A549 (cell line): ENCODE results near the gene DOCK1. TPM values are rescaled to one million over a fixed set of nuclear protein-coding genes. Genes with fewer than 3 reads are reported as not detected.

Experiments used
- ATAC-seq, 2 experiments: fragments of 200-7000 bp in 1 of 2; fragments of >200 bp in 1 of 2; cut with Nextera tagmentation in 1 of 2; cut with Tn5 transposase in 1 of 2; 3 replicates each; pipeline versions ENCODE4 v1.8.0 to v1.9.1; 2018 to 2020; ENCODE audit warnings: mild to moderate bottlenecking in 1 of 2, moderate library complexity in 1 of 2
- CTCF ChIA-PET: fragments of 300-600 bp; sonication (Branson Sonifier 250); formaldehyde crosslinking; extraction: SDS; loops from one replicate; lab custom pipeline; 2021; ENCODE audit warnings: antibody characterized with exemption, inconsistent platforms; lab: Yijun Ruan, JAX
- POLR2A ChIA-PET: fragments of 350-600 bp; formaldehyde crosslinking; extraction: SDS; loops from one replicate; lab custom pipeline; 2021; ENCODE audit warnings: antibody characterized with exemption, inconsistent platforms; lab: Yijun Ruan, JAX
- DNase-seq, 2 experiments: peaks; one replicate each; pipeline versions ENCODE4 v3.0.0 to v3.0.0-alpha.2; 2011 to 2016; ENCODE audit warnings: low read depth in 1 of 2, low spot score in 1 of 2
- FAIRE-seq: peaks from 2 replicates; lab custom pipeline; 2011; peaks lifted over from hg19 to GRCh38; lab: Jason Lieb, UNC
- H3K27ac ChIP-seq, 2 experiments: fragments of >200 bp; sonication (Bioruptor Twin); formaldehyde crosslinking; 3 replicates each; pipeline ENCODE4 v1.5.1; 2016 to 2017
- H3K4me1 ChIP-seq: fragments of >200 bp; sonication (Bioruptor Twin); formaldehyde crosslinking; 3 replicates; pipeline ENCODE4 v1.6.1; 2016
- H3K4me2 ChIP-seq: fragments of >200 bp; sonication (Bioruptor Twin); formaldehyde crosslinking; 3 replicates; pipeline ENCODE4 v1.6.1; 2016
- H3K4me3 ChIP-seq: fragments of >200 bp; sonication (Bioruptor Twin); formaldehyde crosslinking; 3 replicates; pipeline ENCODE4 v1.5.1; 2016
- H3K9me3 ChIP-seq: fragments of >200 bp; sonication (Bioruptor Twin); formaldehyde crosslinking; 3 replicates; pipeline ENCODE4 v1.6.1; 2016
- CBX8 ChIP-seq: fragments of 200-600 bp; sonication (generic); IDR thresholded peaks from 2 replicates; pipeline ENCODE4 v1.6.1; 2016
- CEBPB ChIP-seq, 2 experiments: fragments of >200 bp in 1 of 2; sonication (Bioruptor Twin) in 1 of 2; formaldehyde crosslinking in 1 of 2; IDR thresholded peaks; 2 replicates each; pipeline ENCODE4 v1.6.1; 2012 to 2016
- EHF ChIP-seq: fragments of 250-450 bp; sonication (Bioruptor Pico); IDR thresholded peaks from 2 replicates; pipeline ENCODE4 v1.5.0; 2020; ENCODE audit warnings: mild to moderate bottlenecking
- ESRRA ChIP-seq: fragments of 150-350 bp; IDR thresholded peaks from 2 replicates; pipeline ENCODE4 v1.6.1; 2014; ENCODE audit warnings: mild to moderate bottlenecking, low read length, borderline replicate concordance
- HDAC2 ChIP-seq: fragments of 200-600 bp; sonication (generic); IDR thresholded peaks from 2 replicates; pipeline ENCODE4 v1.6.1; 2016
- HOXA7 ChIP-seq: fragments of 250-450 bp; sonication (Bioruptor Pico); IDR thresholded peaks from 2 replicates; pipeline ENCODE4 v1.5.0; 2020; ENCODE audit warnings: mild to moderate bottlenecking, moderate library complexity
- MAZ ChIP-seq: fragments of 150-350 bp; IDR thresholded peaks from 2 replicates; pipeline ENCODE4 v1.6.1; 2014; ENCODE audit warnings: antibody characterized with exemption, low read depth, low read length, borderline replicate concordance
- MYC ChIP-seq: IDR thresholded peaks from 2 replicates; pipeline ENCODE4 v1.6.1; 2012; ENCODE audit warnings: mild to moderate bottlenecking, inconsistent platforms, low read length, improper control_type of control experiment, borderline replicate concordance
- PHF8 ChIP-seq: fragments of 200-600 bp; sonication (generic); IDR thresholded peaks from 2 replicates; pipeline ENCODE4 v1.6.1; 2016; ENCODE audit warnings: low read depth, mild to moderate bottlenecking, antibody characterized with exemption, moderate library complexity, borderline replicate concordance
- POLR2A ChIP-seq: IDR thresholded peaks from 2 replicates; pipeline ENCODE4 v1.6.1; 2012; ENCODE audit warnings: mild to moderate bottlenecking, low read length
- RAD21 ChIP-seq, 2 experiments: fragments of >200 bp in 1 of 2; sonication (Bioruptor Twin) in 1 of 2; formaldehyde crosslinking in 1 of 2; IDR thresholded peaks in 1 of 2; conservative IDR thresholded peaks in 1 of 2; 2 replicates in 1 of 2; 3 replicates in 1 of 2; pipeline ENCODE4 v1.6.1; 2012 to 2018; ENCODE audit warnings: inconsistent platforms in 1 of 2
- SREBF2 ChIP-seq: fragments of 450-650 bp; IDR thresholded peaks from 2 replicates; pipeline ENCODE4 v1.6.1; 2014; ENCODE audit warnings: mild to moderate bottlenecking, moderate library complexity
- TP53 ChIP-seq: fragments of 250-450 bp; sonication (Bioruptor Pico); IDR thresholded peaks from 2 replicates; pipeline ENCODE4 v1.5.0; 2021; ENCODE audit warnings: mild to moderate bottlenecking, moderate library complexity
- ZC3H11A ChIP-seq: fragments of 450-650 bp; IDR thresholded peaks from 2 replicates; pipeline ENCODE4 v1.6.1; 2014; ENCODE audit warnings: antibody characterized with exemption, mild to moderate bottlenecking
- ZFP36 ChIP-seq: fragments of 450-650 bp; IDR thresholded peaks from 2 replicates; pipeline ENCODE4 v1.6.1; 2014; ENCODE audit warnings: borderline replicate concordance; ENCODE audit not compliant: partially characterized antibody
- ZNF302 ChIP-seq: fragments of 250-450 bp; sonication (Bioruptor Pico); IDR thresholded peaks from 2 replicates; pipeline ENCODE4 v1.9.0; 2021; ENCODE audit warnings: inconsistent platforms, mild to moderate bottlenecking, moderate library complexity
- WGBS: methylation state at CpG from one replicate; pipeline ENCODE4 v1.1.6; 2017; ENCODE audit errors: missing lambda C conversion rate; 5-methylcytosine and 5-hydroxymethylcytosine counted together
- polyA plus RNA-seq, 4 experiments: library from polyadenylated mRNA; depleted of rRNA in 3 of 4; stranded (reverse); fragments of >200 nt; fragmentation: RNase III in 1 of 4; extraction: RNeasy Plus Mini Kit Qiagen cat#74134 plus additional on column Dnase treatment in 1 of 4; gene quantifications; 2 replicates in 3 of 4; 3 replicates in 1 of 4; pipeline ENCODE4 v1.2.3, GENCODE V29; 2011 to 2017
- TF ChIP-seq, protein P1 (sequence below): fragments of 200-600 bp; sonication (generic); IDR thresholded peaks from 2 replicates; pipeline ENCODE4 v1.6.1; 2016; ENCODE audit warnings: antibody characterized with exemption, mild to moderate bottlenecking, moderate library complexity
- TF ChIP-seq, protein P2 (sequence below): IDR thresholded peaks from 2 replicates; pipeline ENCODE4 v1.6.1; 2012
- TF ChIP-seq, protein P3 (sequence below): fragments of >200 bp; sonication (Bioruptor Twin); formaldehyde crosslinking; IDR thresholded peaks from 3 replicates; pipeline ENCODE4 v1.5.1; 2016
- TF ChIP-seq, protein P4 (sequence below): fragments of 450-650 bp; IDR thresholded peaks from 2 replicates; pipeline ENCODE4 v1.6.1; 2014; ENCODE audit warnings: antibody characterized with exemption
- TF ChIP-seq, protein P5 (sequence below): IDR thresholded peaks from 2 replicates; pipeline ENCODE4 v1.6.1; 2012; ENCODE audit warnings: low read depth, borderline replicate concordance
- TF ChIP-seq, protein P6 (sequence below): fragments of 150-350 bp; IDR thresholded peaks from 2 replicates; pipeline ENCODE4 v1.6.1; 2014; ENCODE audit warnings: low read depth, mild to moderate bottlenecking, low read length
- TF ChIP-seq, protein P7 (sequence below): fragments of 250-450 bp; sonication (Bioruptor Pico); IDR thresholded peaks from 2 replicates; pipeline ENCODE4 v1.5.0; 2021; ENCODE audit warnings: mild to moderate bottlenecking, moderate library complexity, borderline replicate concordance

The DOCK1 gene
- polyA plus RNA-seq, 2 of the 4 experiments (the other 2 are of a cell fraction), result 22.6 to 28.2 TPM

DNA sequence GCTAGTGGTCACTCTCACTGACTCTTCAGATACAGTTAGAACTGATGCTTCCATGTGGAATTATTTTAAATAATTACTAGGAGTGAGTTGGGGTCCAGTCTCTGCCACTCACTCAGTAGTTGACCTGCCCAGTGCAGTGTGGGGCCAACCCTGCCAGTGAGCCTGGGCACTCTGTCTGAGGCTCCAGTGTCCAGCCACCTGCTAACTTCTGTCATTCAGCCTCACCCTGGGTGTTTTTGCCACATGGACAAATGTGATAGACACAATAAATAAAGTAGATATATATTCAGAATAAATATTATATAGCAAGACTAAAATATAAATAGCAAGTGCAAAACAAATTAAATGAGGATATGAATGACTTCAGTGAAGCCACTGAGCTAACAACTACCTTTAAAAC, 284.0 kb downstream of the DOCK1 start:
- TF ChIP-seq, protein P1, sequence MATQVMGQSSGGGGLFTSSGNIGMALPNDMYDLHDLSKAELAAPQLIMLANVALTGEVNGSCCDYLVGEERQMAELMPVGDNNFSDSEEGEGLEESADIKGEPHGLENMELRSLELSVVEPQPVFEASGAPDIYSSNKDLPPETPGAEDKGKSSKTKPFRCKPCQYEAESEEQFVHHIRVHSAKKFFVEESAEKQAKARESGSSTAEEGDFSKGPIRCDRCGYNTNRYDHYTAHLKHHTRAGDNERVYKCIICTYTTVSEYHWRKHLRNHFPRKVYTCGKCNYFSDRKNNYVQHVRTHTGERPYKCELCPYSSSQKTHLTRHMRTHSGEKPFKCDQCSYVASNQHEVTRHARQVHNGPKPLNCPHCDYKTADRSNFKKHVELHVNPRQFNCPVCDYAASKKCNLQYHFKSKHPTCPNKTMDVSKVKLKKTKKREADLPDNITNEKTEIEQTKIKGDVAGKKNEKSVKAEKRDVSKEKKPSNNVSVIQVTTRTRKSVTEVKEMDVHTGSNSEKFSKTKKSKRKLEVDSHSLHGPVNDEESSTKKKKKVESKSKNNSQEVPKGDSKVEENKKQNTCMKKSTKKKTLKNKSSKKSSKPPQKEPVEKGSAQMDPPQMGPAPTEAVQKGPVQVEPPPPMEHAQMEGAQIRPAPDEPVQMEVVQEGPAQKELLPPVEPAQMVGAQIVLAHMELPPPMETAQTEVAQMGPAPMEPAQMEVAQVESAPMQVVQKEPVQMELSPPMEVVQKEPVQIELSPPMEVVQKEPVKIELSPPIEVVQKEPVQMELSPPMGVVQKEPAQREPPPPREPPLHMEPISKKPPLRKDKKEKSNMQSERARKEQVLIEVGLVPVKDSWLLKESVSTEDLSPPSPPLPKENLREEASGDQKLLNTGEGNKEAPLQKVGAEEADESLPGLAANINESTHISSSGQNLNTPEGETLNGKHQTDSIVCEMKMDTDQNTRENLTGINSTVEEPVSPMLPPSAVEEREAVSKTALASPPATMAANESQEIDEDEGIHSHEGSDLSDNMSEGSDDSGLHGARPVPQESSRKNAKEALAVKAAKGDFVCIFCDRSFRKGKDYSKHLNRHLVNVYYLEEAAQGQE, result no peak
- no peak for TF ChIP-seq POLR2A
- TF ChIP-seq, protein P2, sequence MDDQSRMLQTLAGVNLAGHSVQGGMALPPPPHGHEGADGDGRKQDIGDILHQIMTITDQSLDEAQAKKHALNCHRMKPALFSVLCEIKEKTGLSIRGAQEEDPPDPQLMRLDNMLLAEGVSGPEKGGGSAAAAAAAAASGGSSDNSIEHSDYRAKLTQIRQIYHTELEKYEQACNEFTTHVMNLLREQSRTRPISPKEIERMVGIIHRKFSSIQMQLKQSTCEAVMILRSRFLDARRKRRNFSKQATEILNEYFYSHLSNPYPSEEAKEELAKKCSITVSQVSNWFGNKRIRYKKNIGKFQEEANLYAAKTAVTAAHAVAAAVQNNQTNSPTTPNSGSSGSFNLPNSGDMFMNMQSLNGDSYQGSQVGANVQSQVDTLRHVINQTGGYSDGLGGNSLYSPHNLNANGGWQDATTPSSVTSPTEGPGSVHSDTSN, result no peak
- no peak for TF ChIP-seq MYC
- TF ChIP-seq, protein P3, sequence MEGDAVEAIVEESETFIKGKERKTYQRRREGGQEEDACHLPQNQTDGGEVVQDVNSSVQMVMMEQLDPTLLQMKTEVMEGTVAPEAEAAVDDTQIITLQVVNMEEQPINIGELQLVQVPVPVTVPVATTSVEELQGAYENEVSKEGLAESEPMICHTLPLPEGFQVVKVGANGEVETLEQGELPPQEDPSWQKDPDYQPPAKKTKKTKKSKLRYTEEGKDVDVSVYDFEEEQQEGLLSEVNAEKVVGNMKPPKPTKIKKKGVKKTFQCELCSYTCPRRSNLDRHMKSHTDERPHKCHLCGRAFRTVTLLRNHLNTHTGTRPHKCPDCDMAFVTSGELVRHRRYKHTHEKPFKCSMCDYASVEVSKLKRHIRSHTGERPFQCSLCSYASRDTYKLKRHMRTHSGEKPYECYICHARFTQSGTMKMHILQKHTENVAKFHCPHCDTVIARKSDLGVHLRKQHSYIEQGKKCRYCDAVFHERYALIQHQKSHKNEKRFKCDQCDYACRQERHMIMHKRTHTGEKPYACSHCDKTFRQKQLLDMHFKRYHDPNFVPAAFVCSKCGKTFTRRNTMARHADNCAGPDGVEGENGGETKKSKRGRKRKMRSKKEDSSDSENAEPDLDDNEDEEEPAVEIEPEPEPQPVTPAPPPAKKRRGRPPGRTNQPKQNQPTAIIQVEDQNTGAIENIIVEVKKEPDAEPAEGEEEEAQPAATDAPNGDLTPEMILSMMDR, result no peak
- TF ChIP-seq, protein P4, sequence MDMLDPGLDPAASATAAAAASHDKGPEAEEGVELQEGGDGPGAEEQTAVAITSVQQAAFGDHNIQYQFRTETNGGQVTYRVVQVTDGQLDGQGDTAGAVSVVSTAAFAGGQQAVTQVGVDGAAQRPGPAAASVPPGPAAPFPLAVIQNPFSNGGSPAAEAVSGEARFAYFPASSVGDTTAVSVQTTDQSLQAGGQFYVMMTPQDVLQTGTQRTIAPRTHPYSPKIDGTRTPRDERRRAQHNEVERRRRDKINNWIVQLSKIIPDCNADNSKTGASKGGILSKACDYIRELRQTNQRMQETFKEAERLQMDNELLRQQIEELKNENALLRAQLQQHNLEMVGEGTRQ, result no peak
- TF ChIP-seq HOXA7, result no peak
- no peak for TF ChIP-seq ESRRA
- TF ChIP-seq ZFP36, result no peak
- TF ChIP-seq, protein P5, sequence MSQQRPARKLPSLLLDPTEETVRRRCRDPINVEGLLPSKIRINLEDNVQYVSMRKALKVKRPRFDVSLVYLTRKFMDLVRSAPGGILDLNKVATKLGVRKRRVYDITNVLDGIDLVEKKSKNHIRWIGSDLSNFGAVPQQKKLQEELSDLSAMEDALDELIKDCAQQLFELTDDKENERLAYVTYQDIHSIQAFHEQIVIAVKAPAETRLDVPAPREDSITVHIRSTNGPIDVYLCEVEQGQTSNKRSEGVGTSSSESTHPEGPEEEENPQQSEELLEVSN, result no peak
- no peak for TF ChIP-seq PHF8
- TF ChIP-seq SREBF2, result no peak
- TF ChIP-seq, protein P6, sequence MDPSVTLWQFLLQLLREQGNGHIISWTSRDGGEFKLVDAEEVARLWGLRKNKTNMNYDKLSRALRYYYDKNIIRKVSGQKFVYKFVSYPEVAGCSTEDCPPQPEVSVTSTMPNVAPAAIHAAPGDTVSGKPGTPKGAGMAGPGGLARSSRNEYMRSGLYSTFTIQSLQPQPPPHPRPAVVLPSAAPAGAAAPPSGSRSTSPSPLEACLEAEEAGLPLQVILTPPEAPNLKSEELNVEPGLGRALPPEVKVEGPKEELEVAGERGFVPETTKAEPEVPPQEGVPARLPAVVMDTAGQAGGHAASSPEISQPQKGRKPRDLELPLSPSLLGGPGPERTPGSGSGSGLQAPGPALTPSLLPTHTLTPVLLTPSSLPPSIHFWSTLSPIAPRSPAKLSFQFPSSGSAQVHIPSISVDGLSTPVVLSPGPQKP, result no peak
- TF ChIP-seq CBX8, result no peak
- no peak for TF ChIP-seq TP53 (CRISPR knock-in tag)
- TF ChIP-seq MAZ, result no peak
- FAIRE-seq, result no peak
- no peak for ATAC-seq
- no peak overlapping the region for H3K4me3 ChIP-seq
- H3K9me3 ChIP-seq, result no peaks in the 10 kb centered on the region
- POLR2A ChIA-PET, result no interaction called here
- no peak overlapping the region for H3K4me2 ChIP-seq
- DNase-seq, result no peak
- H3K27ac ChIP-seq, result no peak overlapping the region
- peaks cover 5% of the 10 kb centered on the region; the same call in 2 of the 3 replicates for H3K4me1 ChIP-seq
- CTCF ChIA-PET, result interaction anchor here (0.6 kb wide), 1 partner anchor 718 kb away, joined by 3 read pairs; the partner anchor contains the start of gene PTPRE

DNA sequence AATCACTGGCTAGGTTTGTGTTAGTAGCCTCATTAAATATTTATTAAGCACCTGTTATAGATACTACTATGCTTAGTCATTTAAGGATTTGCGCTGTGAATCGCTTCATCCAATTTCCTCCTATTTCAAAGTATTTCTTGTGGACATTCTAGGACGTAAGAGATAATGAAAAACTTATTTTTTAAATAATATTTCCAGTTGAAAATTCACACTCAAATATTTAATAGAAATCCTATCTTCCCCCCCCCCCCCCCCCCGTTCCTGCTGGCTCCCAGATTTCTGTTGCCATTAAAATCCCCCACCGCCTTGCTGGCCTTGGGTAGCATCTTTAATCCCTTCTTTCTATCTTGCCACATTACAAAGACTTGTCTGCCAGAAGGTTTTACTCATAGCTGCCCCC, 285.2 kb downstream of the DOCK1 start:
- no peak for ATAC-seq
- Histone ChIP-seq H3K27ac (no peak overlapping the region), H3K4me2 (no peak overlapping the region), H3K9me3 (no peaks in the 10 kb centered on the region)
- TF ChIP-seq RAD21 (conservative IDR thresholded peaks at IDR 0.05 in 1 of 2, IDR thresholded peaks at IDR 0.05 in 1 of 2) (no peak), HDAC2 (no peak), ZNF302 (no peak), CEBPB (IDR thresholded peaks at IDR 0.05) (no peak), ZFP36 (no peak), ZC3H11A (no peak), EHF (CRISPR knock-in tag) (no peak)
- TF ChIP-seq, protein P7, sequence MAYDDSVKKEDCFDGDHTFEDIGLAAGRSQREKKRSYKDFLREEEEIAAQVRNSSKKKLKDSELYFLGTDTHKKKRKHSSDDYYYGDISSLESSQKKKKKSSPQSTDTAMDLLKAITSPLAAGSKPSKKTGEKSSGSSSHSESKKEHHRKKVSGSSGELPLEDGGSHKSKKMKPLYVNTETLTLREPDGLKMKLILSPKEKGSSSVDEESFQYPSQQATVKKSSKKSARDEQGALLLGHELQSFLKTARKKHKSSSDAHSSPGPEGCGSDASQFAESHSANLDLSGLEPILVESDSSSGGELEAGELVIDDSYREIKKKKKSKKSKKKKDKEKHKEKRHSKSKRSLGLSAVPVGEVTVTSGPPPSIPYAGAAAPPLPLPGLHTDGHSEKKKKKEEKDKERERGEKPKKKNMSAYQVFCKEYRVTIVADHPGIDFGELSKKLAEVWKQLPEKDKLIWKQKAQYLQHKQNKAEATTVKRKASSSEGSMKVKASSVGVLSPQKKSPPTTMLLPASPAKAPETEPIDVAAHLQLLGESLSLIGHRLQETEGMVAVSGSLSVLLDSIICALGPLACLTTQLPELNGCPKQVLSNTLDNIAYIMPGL (CRISPR knock-in tag), result no peak
- TF ChIP-seq, all 56 proteins: peak for 0
- ChIA-PET CTCF (no interaction called here), POLR2A (no interaction called here)
- no peak overlapping the region for H3K4me3 ChIP-seq
- no peak for FAIRE-seq
- H3K4me1 ChIP-seq, result peaks cover 17% of the 10 kb centered on the region
- 78% methylated on average over 5 of the region's 5 CpGs for WGBS
- no peak for DNase-seq
